H9 (cell line): ENCODE data around the gene ELL3. TPM values are rescaled to one million over a fixed set of nuclear protein-coding genes. Genes with fewer than 3 reads are reported as not detected.
"Not testable (repeated sequence)": the region's sequence is repeated elsewhere in the genome, so short reads cannot be mapped to it uniquely, and the experiment has no call there.

ENCODE experiments used
- DNase-seq: peaks from one replicate; pipeline ENCODE4 v3.0.0-alpha.2; 2017
- H2AFZ ChIP-seq: one replicate; pipeline ENCODE4 v1.6.1; 2013; ENCODE audit warnings: mild to moderate bottlenecking, low read length, control low read depth, moderate library complexity
- H2AK5ac ChIP-seq: 2 replicates; pipeline ENCODE4 v1.6.1; 2013; ENCODE audit warnings: low read length, control low read depth, mixed read lengths; ENCODE audit not compliant: insufficient read length
- H2BK120ac ChIP-seq: one replicate; pipeline ENCODE4 v1.6.1; 2013; ENCODE audit warnings: low read depth, mild to moderate bottlenecking, low read length, control low read depth, inconsistent platforms; ENCODE audit not compliant: poor library complexity, severe bottlenecking
- H2BK12ac ChIP-seq: 2 replicates; pipeline ENCODE4 v1.6.1; 2013; ENCODE audit warnings: low read length, control low read depth, mixed read lengths, low read depth; ENCODE audit not compliant: insufficient read length
- H2BK15ac ChIP-seq: 2 replicates; pipeline ENCODE4 v1.6.1; 2013; ENCODE audit warnings: low read depth, low read length, control low read depth
- H2BK20ac ChIP-seq: one replicate; pipeline ENCODE4 v1.6.1; 2013; ENCODE audit warnings: low read depth, mild to moderate bottlenecking, low read length, control low read depth, inconsistent platforms; ENCODE audit not compliant: poor library complexity, severe bottlenecking
- H2BK5ac ChIP-seq: 2 replicates; pipeline ENCODE4 v1.6.1; 2013; ENCODE audit warnings: low read length, control low read depth, mixed read lengths; ENCODE audit not compliant: insufficient read length
- H3K14ac ChIP-seq: 2 replicates; pipeline ENCODE4 v1.6.1; 2013; ENCODE audit warnings: low read length, control low read depth; ENCODE audit not compliant: insufficient read depth
- H3K18ac ChIP-seq: 2 replicates; pipeline ENCODE4 v1.6.1; 2013; ENCODE audit warnings: low read depth, mild to moderate bottlenecking, mixed read lengths, low read length, control low read depth; ENCODE audit not compliant: insufficient read length
- H3K23ac ChIP-seq: 2 replicates; pipeline ENCODE4 v1.6.1; 2013; ENCODE audit warnings: low read length, control low read depth, mixed read lengths, low read depth; ENCODE audit not compliant: insufficient read length
- H3K23me2 ChIP-seq: 2 replicates; pipeline ENCODE4 v1.6.1; 2013; ENCODE audit warnings: low read depth, mild to moderate bottlenecking, mixed read lengths, low read length, control low read depth; ENCODE audit not compliant: insufficient read length, poor library complexity, severe bottlenecking
- H3K27ac ChIP-seq: 2 replicates; pipeline ENCODE4 v1.5.1; 2013; ENCODE audit warnings: low read length, control low read depth, mixed read lengths, low read depth; ENCODE audit not compliant: insufficient read length
- H3K27me3 ChIP-seq: 2 replicates; pipeline ENCODE4 v1.6.1; 2013; ENCODE audit warnings: low read length, control low read depth, inconsistent platforms; ENCODE audit not compliant: insufficient read depth
- H3K4ac ChIP-seq: 2 replicates; pipeline ENCODE4 v1.6.1; 2013; ENCODE audit warnings: low read depth, mild to moderate bottlenecking, control low read depth, inconsistent platforms, low read length, moderate library complexity
- H3K4me1 ChIP-seq: 2 replicates; pipeline ENCODE4 v1.6.1; 2013; ENCODE audit warnings: low read length, control low read depth, inconsistent platforms; ENCODE audit not compliant: insufficient read depth
- H3K4me2 ChIP-seq: 2 replicates; pipeline ENCODE4 v1.6.1; 2013; ENCODE audit warnings: low read length, control low read depth, mixed read lengths; ENCODE audit not compliant: insufficient read length, insufficient read depth
- H3K56ac ChIP-seq: 2 replicates; pipeline ENCODE4 v1.6.1; 2013; ENCODE audit warnings: low read depth, mild to moderate bottlenecking, mixed read lengths, low read length, control low read depth; ENCODE audit not compliant: insufficient read length
- H3K79me1 ChIP-seq: 2 replicates; pipeline ENCODE4 v1.6.1; 2013; ENCODE audit warnings: low read depth, mild to moderate bottlenecking, moderate library complexity, low read length, control low read depth, inconsistent platforms; ENCODE audit not compliant: insufficient read depth, poor library complexity, severe bottlenecking
- H3K79me2 ChIP-seq: 2 replicates; pipeline ENCODE4 v1.6.1; 2013; ENCODE audit warnings: low read length, control low read depth, inconsistent platforms; ENCODE audit not compliant: insufficient read depth
- H3K9ac ChIP-seq: 2 replicates; pipeline ENCODE4 v1.6.1; 2013; ENCODE audit warnings: low read length, control low read depth, mixed read lengths; ENCODE audit not compliant: insufficient read length; ENCODE audit errors: extremely low read depth
- H3K9me3 ChIP-seq: one replicate; pipeline ENCODE4 v1.6.1; 2013; ENCODE audit warnings: low read depth, low read length, inconsistent platforms; ENCODE audit not compliant: control insufficient read depth
- H3T11ph ChIP-seq: one replicate; pipeline ENCODE4 v1.6.1; 2013; ENCODE audit warnings: mild to moderate bottlenecking, low read length, control low read depth, inconsistent platforms
- H4K20me1 ChIP-seq: one replicate; pipeline ENCODE4 v1.6.1; 2013; ENCODE audit not compliant: control insufficient read depth, insufficient read length, insufficient read depth
- H4K5ac ChIP-seq: 2 replicates; pipeline ENCODE4 v1.6.1; 2013; ENCODE audit warnings: low read depth, mild to moderate bottlenecking, mixed read lengths, low read length, control low read depth; ENCODE audit not compliant: insufficient read length
- H4K8ac ChIP-seq: replicated peaks from 2 replicates; pipeline ENCODE4 v1.6.1; 2013; ENCODE audit warnings: low read length, control low read depth, mixed read lengths, low read depth; ENCODE audit not compliant: insufficient read length
- H4K91ac ChIP-seq: 2 replicates; pipeline ENCODE4 v1.6.1; 2013; ENCODE audit warnings: low read depth, mild to moderate bottlenecking, moderate library complexity, mixed read lengths, low read length, control low read depth; ENCODE audit not compliant: insufficient read length
- H3K27ac Mint-ChIP-seq, 3 experiments: 2 replicates in 2 of 3; 3 replicates in 1 of 3; pipeline ENCODE4 v1.8.0; 2020 to 2021; ENCODE audit warnings: mixed read lengths in 3 of 3, mild to moderate bottlenecking in 1 of 3, moderate library complexity in 1 of 3
- H3K27me3 Mint-ChIP-seq: 2 replicates; pipeline ENCODE4 v1.8.0; 2021; ENCODE audit warnings: low read depth, mild to moderate bottlenecking, moderate library complexity, mixed read lengths
- H3K36me3 Mint-ChIP-seq, 3 experiments: 2 replicates in 2 of 3; 3 replicates in 1 of 3; pipeline ENCODE4 v1.8.0; 2020 to 2021; ENCODE audit warnings: low read depth in 3 of 3, mixed read lengths in 3 of 3; ENCODE audit not compliant: insufficient read depth in 1 of 3
- H3K4me1 Mint-ChIP-seq, 2 experiments: 2 replicates each; pipeline ENCODE4 v1.8.0; 2020; ENCODE audit warnings: mixed read lengths in 2 of 2
- H3K4me3 Mint-ChIP-seq, 2 experiments: 2 replicates in 1 of 2; 3 replicates in 1 of 2; pipeline ENCODE4 v1.8.0; 2020 to 2021; ENCODE audit warnings: mild to moderate bottlenecking in 2 of 2, mixed read lengths in 2 of 2, moderate library complexity in 1 of 2
- H3K9me3 Mint-ChIP-seq, 2 experiments: 2 replicates in 1 of 2; 3 replicates in 1 of 2; pipeline ENCODE4 v1.8.0; 2020; ENCODE audit warnings: mild to moderate bottlenecking in 2 of 2, mixed read lengths in 2 of 2, moderate library complexity in 1 of 2
- CTCF ChIP-seq: fragments of 200-600 bp; sonication (generic); conservative IDR thresholded peaks from 3 replicates; pipeline ENCODE4 v1.8.0; 2021; ENCODE audit warnings: antibody characterized with exemption, mild to moderate bottlenecking
- WGBS: extraction: QIAGEN DNeasy Blood & Tissue Kit; methylation state at CpG from one replicate; pipeline ENCODE4 v1.1.7; 2013; ENCODE audit warnings: missing lambda C conversion rate, low lambda C conversion rate, mixed read lengths; ENCODE audit not compliant: insufficient read length; ENCODE audit errors: extremely low coverage; 5-methylcytosine and 5-hydroxymethylcytosine counted together
- total RNA-seq: library from RNA; stranded (reverse); gene quantifications from 2 replicates; pipeline ENCODE4 v1.2.1, GENCODE V29; 2021

Gene ELL3
- total RNA-seq, 1 experiment from 2014 or later = 6.4 TPM

GRCh38 chr15:43826029-43826507 lies 49.3 kb upstream of the ELL3 start:
- Histone ChIP-seq H4K20me1 (no peaks in the 10 kb centered on the region), H4K8ac (no peak overlapping the region), H3K4me2 (no peak overlapping the region), H4K5ac (no peak overlapping the region), H3K27me3 (no peaks in the 10 kb centered on the region), H2AFZ (no peak overlapping the region), H2BK12ac (no peak overlapping the region), H3K23me2 (peaks cover 8% of the 10 kb centered on the region), H3K4me1 (no peaks in the 10 kb centered on the region; the same call in 1 of the 2 replicates), H2AK5ac (no peak overlapping the region), H2BK20ac (no peak overlapping the region), H3K23ac (no peak overlapping the region), H3K56ac (no peak overlapping the region), H2BK120ac (no peak overlapping the region), H3K18ac (no peak overlapping the region), H3T11ph (no peak overlapping the region), H3K79me1 (peaks cover 5% of the 10 kb centered on the region), H2BK5ac (no peak overlapping the region), H2BK15ac (no peak overlapping the region), H3K9me3 (no peaks in the 10 kb centered on the region), H3K27ac (no peak overlapping the region), H4K91ac (no peak overlapping the region), H3K4ac (no peak overlapping the region), H3K79me2 (peaks cover 4% of the 10 kb centered on the region; the same call in 1 of the 2 replicates), H3K14ac (no peak overlapping the region), H3K9ac (no peak overlapping the region)
- DNase-seq = no peak
- peak overlapping the region; percentile 88; a peak in 4 of 5 replicates for H3K4me3 Mint-ChIP-seq
- H3K27ac Mint-ChIP-seq = peak overlapping the region in 1 of 3 experiments; percentile 22; a peak in 1 of 7 replicates
- TF ChIP-seq CTCF = no peak
- H3K4me1 Mint-ChIP-seq = peaks cover 10 to 19% of the 10 kb centered on the region in 2 experiments
- H3K9me3 Mint-ChIP-seq = peaks cover 11 to 21% of the 10 kb centered on the region in 2 experiments
- H3K27me3 Mint-ChIP-seq = peaks cover 12% of the 10 kb centered on the region
- H3K36me3 Mint-ChIP-seq = peaks cover 16 to 31% (median 26%) of the 10 kb centered on the region in 3 experiments
- no CpG with 5 or more reads among the region's 11 CpGs for WGBS

- Mint-ChIP-seq H3K36me3 (peaks cover 16 to 35% (median 31%) of the 10 kb centered on the region in 3 experiments), H3K9me3 (peaks cover 11 to 21% of the 10 kb centered on the region in 2 experiments), H3K4me1 (peaks cover 10 to 19% of the 10 kb centered on the region in 2 experiments), H3K27me3 (peaks cover 12% of the 10 kb centered on the region)
- H3K56ac ChIP-seq, H3K79me1 ChIP-seq, H2BK20ac ChIP-seq, H2BK15ac ChIP-seq, H4K8ac ChIP-seq, H3K4me2 ChIP-seq, H3T11ph ChIP-seq, H3K27ac Mint-ChIP-seq, H3K14ac ChIP-seq, H3K27ac ChIP-seq, H2AFZ ChIP-seq, H2BK5ac ChIP-seq, H3K4me3 Mint-ChIP-seq, H3K4ac ChIP-seq, H3K79me2 ChIP-seq, H3K9me3 ChIP-seq, H3K18ac ChIP-seq, H4K91ac ChIP-seq, H4K5ac ChIP-seq, H3K27me3 ChIP-seq, H3K9ac ChIP-seq, H3K23ac ChIP-seq, H3K23me2 ChIP-seq, H4K20me1 ChIP-seq, DNase-seq, H3K4me1 ChIP-seq, H2BK120ac ChIP-seq, H2AK5ac ChIP-seq, H2BK12ac ChIP-seq: not testable (repeated sequence)
- WGBS = no CpG with 5 or more reads among the region's 11 CpGs
Measured at GRCh38 chr15:43825305-43825704, 48.5 kb upstream of the ELL3 start.
